UCSD-AML1 (cell line): Measurements from ENCODE around the gene PRRT4.

ENCODE experiments used
- DNase-seq: peaks from one replicate; lab custom pipeline; 2025; ENCODE audit not compliant: unreplicated experiment; lab: John Stamatoyannopoulos, UW

The PRRT4 gene

GRCh38 chr7:128376077-128376476 is 14.6 kb upstream of the PRRT4 start:
- DNase-seq = no peak

GRCh38 chr7:128374041-128374440 is 12.6 kb upstream of the PRRT4 start:
- DNase-seq = no peak

- no peak for DNase-seq
These were observed 12.1 kb upstream of the PRRT4 start for GRCh38 chr7:128373606-128374005.

- no peak for DNase-seq
These were observed 9.0 kb upstream of the PRRT4 start for GRCh38 chr7:128370491-128370890.

- no peak for DNase-seq
These were observed 5.5 kb upstream of the PRRT4 start for GRCh38 chr7:128366986-128367385.

- no peak for DNase-seq
These were observed 4.8 kb upstream of the PRRT4 start for GRCh38 chr7:128366300-128366699.

- no peak for DNase-seq
These were observed 3.9 kb upstream of the PRRT4 start for GRCh38 chr7:128365432-128365831.

- no peak for DNase-seq
These were observed 2.8 kb upstream of the PRRT4 start for GRCh38 chr7:128364166-128364870.

- DNase-seq = no peak
These were observed 1.8 kb upstream of the PRRT4 start for GRCh38 chr7:128363261-128363721.

GRCh38 chr7:128362670-128363069 is 1.2 kb upstream of the PRRT4 start:
- DNase-seq = no peak

- no peak for DNase-seq
These were observed 1.2 kb downstream of the PRRT4 start for GRCh38 chr7:128360359-128360678.

GRCh38 chr7:128359939-128360338 is 1.6 kb downstream of the PRRT4 start:
- DNase-seq = no peak

GRCh38 chr7:128359336-128359735 is 2.2 kb downstream of the PRRT4 start:
- DNase-seq = no peak

GRCh38 chr7:128358233-128358632 is 3.3 kb downstream of the PRRT4 start:
- DNase-seq = no peak

GRCh38 chr7:128357217-128357613 is 4.3 kb downstream of the PRRT4 start:
- DNase-seq = no peak

- DNase-seq = no peak
These were observed 4.8 kb downstream of the PRRT4 start for GRCh38 chr7:128356546-128357216.

- DNase-seq = no peak
These were observed 7.9 kb downstream of the PRRT4 start for GRCh38 chr7:128353610-128354009.

- DNase-seq = no peak
These were observed 8.3 kb downstream of the PRRT4 start for GRCh38 chr7:128353189-128353588.

GRCh38 chr7:128352636-128353035 is 8.9 kb downstream of the PRRT4 start:
- DNase-seq = no peak

- no peak for DNase-seq
These were observed 9.3 kb downstream of the PRRT4 start for GRCh38 chr7:128352153-128352537.

GRCh38 chr7:128351296-128352152 is 10.0 kb downstream of the PRRT4 start:
- DNase-seq = no peak

GRCh38 chr7:128350708-128351295 is 10.7 kb downstream of the PRRT4 start:
- no peak for DNase-seq
